DND-41 (cell line): ENCODE data around the gene MLIP.

ENCODE experiments used
- ATAC-seq: fragments of 200-7000 bp; cut with Tn5 transposase; 3 replicates; pipeline ENCODE4 v1.9.1; 2021; ENCODE audit warnings: low read depth; ENCODE audit not compliant: insufficient read depth
- DNase-seq: peaks from one replicate; pipeline ENCODE4 v3.0.0-alpha.2; 2020
- H2AFZ ChIP-seq: 2 replicates; pipeline ENCODE4 v1.6.0; 2012; ENCODE audit warnings: low read depth, low read length
- H3K27ac ChIP-seq: 2 replicates; pipeline ENCODE4 v1.5.1; 2012; ENCODE audit warnings: low read length, inconsistent platforms
- H3K27me3 ChIP-seq: fragments of 200-600 bp; sonication (generic); 2 replicates; pipeline ENCODE4 v1.6.0; 2012; ENCODE audit warnings: low read length, mild to moderate bottlenecking, inconsistent platforms; ENCODE audit not compliant: insufficient read depth, poor library complexity
- H3K36me3 ChIP-seq: 2 replicates; pipeline ENCODE4 v1.5.1; 2012; ENCODE audit warnings: low read length, inconsistent platforms; ENCODE audit not compliant: insufficient read depth
- H3K4me1 ChIP-seq: 2 replicates; pipeline ENCODE4 v1.5.1; 2012; ENCODE audit warnings: mild to moderate bottlenecking, low read length; ENCODE audit not compliant: insufficient read depth
- H3K4me2 ChIP-seq: 2 replicates; pipeline ENCODE4 v1.6.0; 2012; ENCODE audit warnings: mild to moderate bottlenecking, moderate library complexity, low read length, inconsistent platforms; ENCODE audit not compliant: insufficient read depth
- H3K4me3 ChIP-seq, 2 experiments: fragments of 200-600 bp in 1 of 2; shearing (Covaris generic) in 1 of 2; 2 replicates each; pipeline ENCODE4 v1.5.1; 2012 to 2016; ENCODE audit warnings: inconsistent platforms in 2 of 2, low read length in 2 of 2, mild to moderate bottlenecking in 2 of 2, low read depth in 1 of 2, moderate library complexity in 1 of 2
- H3K79me2 ChIP-seq: 2 replicates; pipeline ENCODE4 v1.6.0; 2012; ENCODE audit warnings: low read length, inconsistent platforms; ENCODE audit not compliant: insufficient read depth
- H3K9ac ChIP-seq: 2 replicates; pipeline ENCODE4 v1.6.0; 2012; ENCODE audit warnings: low read depth, mild to moderate bottlenecking, inconsistent platforms, low read length, moderate library complexity
- H3K9me3 ChIP-seq: 2 replicates; pipeline ENCODE4 v1.5.1; 2012; ENCODE audit warnings: low read length, moderate library complexity, mild to moderate bottlenecking, inconsistent platforms; ENCODE audit not compliant: insufficient read depth, severe bottlenecking
- H4K20me1 ChIP-seq: 2 replicates; pipeline ENCODE4 v1.6.0; 2012; ENCODE audit warnings: low read length; ENCODE audit not compliant: insufficient read depth
- EZH2 ChIP-seq: IDR thresholded peaks from 3 replicates; pipeline ENCODE4 v1.6.1; 2012; ENCODE audit warnings: borderline replicate concordance, low read depth, mild to moderate bottlenecking, moderate library complexity, low read length, inconsistent platforms; ENCODE audit not compliant: severe bottlenecking
- TF ChIP-seq, protein P1 (sequence below): IDR thresholded peaks from 2 replicates; pipeline ENCODE4 v1.5.1; 2012; ENCODE audit warnings: borderline replicate concordance, low read length, moderate library complexity, mild to moderate bottlenecking; ENCODE audit not compliant: poor library complexity, severe bottlenecking; ENCODE audit errors: extremely low read depth

The MLIP gene

DNA sequence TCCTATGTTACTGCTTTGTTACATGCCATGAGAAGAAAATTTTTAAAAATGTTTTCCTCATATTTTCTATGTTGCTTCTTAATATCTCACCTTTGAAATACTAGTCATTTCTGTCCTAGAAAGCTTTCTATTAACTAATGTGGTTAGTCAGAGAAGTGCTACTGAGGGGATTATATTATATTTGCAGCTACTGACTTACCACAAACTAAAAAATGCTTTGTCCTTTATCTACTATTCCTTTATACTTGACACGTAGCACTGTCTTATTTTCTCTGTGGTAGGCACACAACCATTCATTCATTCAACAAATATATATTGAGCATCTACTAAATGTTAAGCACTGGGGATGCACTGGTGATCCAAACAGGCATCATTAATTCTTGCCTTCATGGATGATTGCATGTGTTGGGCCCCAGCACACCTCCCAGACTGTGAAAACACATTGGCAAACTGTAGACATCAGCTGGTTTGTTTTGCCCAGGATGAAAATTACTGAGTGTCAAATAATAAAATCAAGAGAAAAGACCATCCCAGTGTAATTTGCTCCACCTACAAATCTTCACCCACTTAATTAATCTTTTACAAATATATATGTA lies 10.7 kb upstream of the MLIP start:
- H3K79me2 ChIP-seq = no peaks in the 10 kb centered on the region
- no peak for ATAC-seq
- no peak overlapping the region for H3K27ac ChIP-seq
- no peak overlapping the region for H3K4me2 ChIP-seq
- peaks cover 3% of the 10 kb centered on the region for H3K27me3 ChIP-seq
- H3K36me3 ChIP-seq = no peaks in the 10 kb centered on the region
- H3K4me1 ChIP-seq = no peaks in the 10 kb centered on the region
- no peak overlapping the region for H2AFZ ChIP-seq
- DNase-seq = no peak
- TF ChIP-seq, protein P1, sequence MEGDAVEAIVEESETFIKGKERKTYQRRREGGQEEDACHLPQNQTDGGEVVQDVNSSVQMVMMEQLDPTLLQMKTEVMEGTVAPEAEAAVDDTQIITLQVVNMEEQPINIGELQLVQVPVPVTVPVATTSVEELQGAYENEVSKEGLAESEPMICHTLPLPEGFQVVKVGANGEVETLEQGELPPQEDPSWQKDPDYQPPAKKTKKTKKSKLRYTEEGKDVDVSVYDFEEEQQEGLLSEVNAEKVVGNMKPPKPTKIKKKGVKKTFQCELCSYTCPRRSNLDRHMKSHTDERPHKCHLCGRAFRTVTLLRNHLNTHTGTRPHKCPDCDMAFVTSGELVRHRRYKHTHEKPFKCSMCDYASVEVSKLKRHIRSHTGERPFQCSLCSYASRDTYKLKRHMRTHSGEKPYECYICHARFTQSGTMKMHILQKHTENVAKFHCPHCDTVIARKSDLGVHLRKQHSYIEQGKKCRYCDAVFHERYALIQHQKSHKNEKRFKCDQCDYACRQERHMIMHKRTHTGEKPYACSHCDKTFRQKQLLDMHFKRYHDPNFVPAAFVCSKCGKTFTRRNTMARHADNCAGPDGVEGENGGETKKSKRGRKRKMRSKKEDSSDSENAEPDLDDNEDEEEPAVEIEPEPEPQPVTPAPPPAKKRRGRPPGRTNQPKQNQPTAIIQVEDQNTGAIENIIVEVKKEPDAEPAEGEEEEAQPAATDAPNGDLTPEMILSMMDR = no peak
- TF ChIP-seq EZH2 = no peak
- H3K9me3 ChIP-seq = no peaks in the 10 kb centered on the region
- H3K4me3 ChIP-seq = no peak overlapping the region
- no peaks in the 10 kb centered on the region for H4K20me1 ChIP-seq
- no peak overlapping the region for H3K9ac ChIP-seq

- Histone ChIP-seq H3K9ac (no peak overlapping the region), H3K9me3 (no peaks in the 10 kb centered on the region), H3K36me3 (no peaks in the 10 kb centered on the region), H3K27me3 (peaks cover 5% of the 10 kb centered on the region), H3K27ac (no peak overlapping the region), H4K20me1 (no peaks in the 10 kb centered on the region), H3K4me2 (no peak overlapping the region), H3K79me2 (no peaks in the 10 kb centered on the region), H3K4me1 (no peaks in the 10 kb centered on the region), H2AFZ (no peak overlapping the region), H3K4me3 (no peak overlapping the region)
- no peak for TF ChIP-seq EZH2
- ATAC-seq (no peak), DNase-seq (no peak)
Measured at GRCh38 chr6:54102238-54102637, 9.0 kb upstream of the MLIP start.

DNA sequence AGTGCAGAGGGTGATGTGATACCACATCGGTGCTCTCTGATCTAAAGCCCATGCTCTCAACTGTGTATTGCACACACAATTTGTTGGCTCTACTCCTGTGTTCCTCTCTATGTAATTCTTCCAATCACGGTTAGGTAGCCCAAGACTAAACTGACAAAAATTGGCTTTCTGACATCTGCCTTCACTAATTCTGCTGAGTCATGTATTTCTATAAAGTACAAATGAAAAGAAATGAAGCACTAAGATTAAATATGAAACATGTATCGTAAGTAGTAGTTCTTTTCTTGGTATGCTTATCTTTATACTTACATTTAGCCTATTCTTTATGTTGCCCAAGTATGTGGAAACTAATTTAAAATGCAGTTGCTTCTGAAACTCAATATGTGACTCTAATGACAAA lies 7.7 kb upstream of the MLIP start:
- H2AFZ ChIP-seq = no peak overlapping the region
- H3K4me2 ChIP-seq = no peak overlapping the region
- H3K27me3 ChIP-seq = peaks cover 9% of the 10 kb centered on the region
- H3K4me3 ChIP-seq = no peak overlapping the region
- H3K9ac ChIP-seq = no peak overlapping the region
- H3K36me3 ChIP-seq = no peaks in the 10 kb centered on the region
- H3K27ac ChIP-seq = no peak overlapping the region
- no peak for DNase-seq
- no peaks in the 10 kb centered on the region for H3K9me3 ChIP-seq
- no peaks in the 10 kb centered on the region for H3K79me2 ChIP-seq
- H4K20me1 ChIP-seq = no peaks in the 10 kb centered on the region
- ATAC-seq = no peak
- H3K4me1 ChIP-seq = no peaks in the 10 kb centered on the region
- TF ChIP-seq EZH2 = no peak
- TF ChIP-seq, protein P1 = no peak

DNA sequence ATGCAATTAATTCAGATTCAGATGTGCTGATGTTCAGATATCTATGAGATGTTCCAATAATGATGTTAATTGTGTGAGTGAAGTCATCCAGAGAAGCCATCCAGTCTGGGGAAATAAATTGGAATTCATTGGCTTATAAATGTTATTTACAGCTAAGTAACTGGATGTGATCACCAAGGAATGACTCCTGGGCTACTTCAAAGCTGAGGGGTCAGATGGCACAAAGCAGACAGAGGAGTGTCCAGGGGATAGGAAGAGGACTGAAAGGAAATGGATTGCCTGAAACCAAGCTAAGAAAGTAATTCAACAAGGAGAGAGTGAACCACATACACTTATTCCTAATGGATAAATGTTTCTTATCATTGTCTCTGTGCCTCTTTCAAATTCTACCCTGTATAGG lies 4.5 kb upstream of the MLIP start:
- ATAC-seq (no peak), DNase-seq (no peak)
- Histone ChIP-seq H3K27me3 (peaks cover 11% of the 10 kb centered on the region), H2AFZ (no peak overlapping the region), H3K36me3 (no peaks in the 10 kb centered on the region), H4K20me1 (no peaks in the 10 kb centered on the region), H3K4me3 (no peak overlapping the region), H3K9ac (no peak overlapping the region), H3K27ac (no peak overlapping the region), H3K79me2 (no peaks in the 10 kb centered on the region), H3K4me2 (no peak overlapping the region), H3K4me1 (no peaks in the 10 kb centered on the region), H3K9me3 (no peaks in the 10 kb centered on the region)
- TF ChIP-seq, protein P1 = no peak
- no peak for TF ChIP-seq EZH2
